Fibroblast of lung (primary cell): ENCODE measurements around the gene C19orf81.

Source experiments
- EZH2 ChIP-seq: IDR thresholded peaks from 2 replicates; pipeline ENCODE4 v1.5.1; 2012; ENCODE audit warnings: low read length, control low read depth, mild to moderate bottlenecking; ENCODE audit errors: missing control alignments
- TF ChIP-seq, protein P1 (sequence below), 2 donors: IDR thresholded peaks in 1 of 2; conservative IDR thresholded peaks in 1 of 2; 1 replicate in 1 of 2; 2 replicates in 1 of 2; pipeline ENCODE4 v1.5.1; 2011 to 2012; ENCODE audit warnings: low read length in 2 of 2, control low read depth in 1 of 2, inconsistent platforms in 1 of 2, low read depth in 1 of 2, mild to moderate bottlenecking in 1 of 2

DNA sequence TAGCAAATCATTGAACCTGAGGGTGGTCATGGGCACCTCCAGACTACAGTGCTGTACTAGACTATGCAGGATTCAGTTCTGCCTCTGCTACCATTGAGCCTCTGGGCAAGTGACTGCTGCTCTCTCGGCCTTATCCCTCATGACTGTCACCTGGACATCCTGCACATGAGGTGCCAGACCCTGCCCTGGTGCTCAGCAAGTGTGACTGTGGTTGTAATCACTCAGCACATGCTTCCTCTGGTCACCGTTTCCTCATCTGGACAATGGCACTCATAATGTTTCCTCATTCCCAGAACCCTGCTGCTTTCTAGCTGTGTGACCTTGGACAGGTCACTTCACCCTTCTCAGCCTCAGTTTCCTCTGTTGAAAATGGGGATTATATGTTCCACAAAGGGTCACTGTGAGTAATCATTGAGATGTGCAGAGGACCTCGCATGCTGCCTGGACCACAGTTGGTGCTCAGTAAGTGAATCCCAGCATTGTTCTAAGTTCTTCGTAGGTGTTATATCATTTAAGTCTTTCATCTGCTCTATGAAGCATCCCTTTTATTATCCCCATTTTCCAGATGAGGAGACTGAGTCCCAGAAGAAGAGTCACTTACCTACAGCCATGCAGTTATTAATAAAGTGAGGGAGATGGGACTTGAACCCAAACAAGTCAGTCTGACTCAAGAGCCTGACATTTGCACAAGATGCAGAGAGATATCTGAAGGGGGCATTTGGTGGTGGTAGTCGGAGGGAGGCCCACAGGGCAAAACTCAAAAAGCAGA lies 12.7 kb upstream of the C19orf81 start:
- TF ChIP-seq, protein P1, sequence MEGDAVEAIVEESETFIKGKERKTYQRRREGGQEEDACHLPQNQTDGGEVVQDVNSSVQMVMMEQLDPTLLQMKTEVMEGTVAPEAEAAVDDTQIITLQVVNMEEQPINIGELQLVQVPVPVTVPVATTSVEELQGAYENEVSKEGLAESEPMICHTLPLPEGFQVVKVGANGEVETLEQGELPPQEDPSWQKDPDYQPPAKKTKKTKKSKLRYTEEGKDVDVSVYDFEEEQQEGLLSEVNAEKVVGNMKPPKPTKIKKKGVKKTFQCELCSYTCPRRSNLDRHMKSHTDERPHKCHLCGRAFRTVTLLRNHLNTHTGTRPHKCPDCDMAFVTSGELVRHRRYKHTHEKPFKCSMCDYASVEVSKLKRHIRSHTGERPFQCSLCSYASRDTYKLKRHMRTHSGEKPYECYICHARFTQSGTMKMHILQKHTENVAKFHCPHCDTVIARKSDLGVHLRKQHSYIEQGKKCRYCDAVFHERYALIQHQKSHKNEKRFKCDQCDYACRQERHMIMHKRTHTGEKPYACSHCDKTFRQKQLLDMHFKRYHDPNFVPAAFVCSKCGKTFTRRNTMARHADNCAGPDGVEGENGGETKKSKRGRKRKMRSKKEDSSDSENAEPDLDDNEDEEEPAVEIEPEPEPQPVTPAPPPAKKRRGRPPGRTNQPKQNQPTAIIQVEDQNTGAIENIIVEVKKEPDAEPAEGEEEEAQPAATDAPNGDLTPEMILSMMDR (conservative IDR thresholded peaks at IDR 0.05 in 1 of 2, IDR thresholded peaks at IDR 0.05 in 1 of 2; ENCODE audit: low read depth in 1 of 2, low read length in 2 of 2): no peak
- TF ChIP-seq EZH2: no peak
